ENCODE measurements around the gene IDI1. TPM values are rescaled to one million over a fixed set of nuclear protein-coding genes. Genes with fewer than 3 reads are reported as not detected.

IDI1 gene
- total and polyA plus RNA-seq, 2 of the 13 experiments (the other 11 are each of a cell fraction or from before 2014, with no cell fraction given): 44.4 to 145 TPM

DNA sequence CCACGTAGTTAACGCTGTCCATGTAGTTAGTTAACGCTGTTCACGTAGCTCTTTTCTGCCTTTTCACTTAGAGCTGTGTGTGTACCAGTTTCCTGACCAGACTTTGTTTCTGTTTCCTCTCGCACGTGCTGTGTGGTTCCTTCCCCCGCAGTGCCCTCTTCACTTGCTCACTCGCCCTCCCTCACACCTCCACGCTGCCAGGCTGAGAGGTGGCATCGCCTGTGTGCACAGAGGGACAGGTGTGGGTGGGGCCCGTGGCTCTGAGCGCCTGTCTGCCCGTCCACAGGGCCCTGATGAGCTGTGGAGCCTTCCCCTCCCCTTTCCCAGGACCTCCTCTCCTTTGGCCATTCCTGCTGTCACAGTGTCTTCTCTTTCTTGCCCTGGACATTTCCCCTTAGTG is 37.9 kb upstream of the IDI1 start:
- no peak overlapping the region for H3K4me3 ChIP-seq (replicated peaks in 1 of 3; ENCODE audit: insufficient read depth in 1 of 3, low read depth in 2 of 3, low read length in 3 of 3)
- TF ChIP-seq YY1 (IDR thresholded peaks at IDR 0.05; ENCODE audit: insufficient read depth, insufficient replicate concordance, low read depth, low read length): no peak
- H3K27me3 ChIP-seq (ENCODE audit: control insufficient read depth in 1 of 2, insufficient read depth in 2 of 2, low read length in 2 of 2): no peaks in the 10 kb centered on the region
- H3K4me2 ChIP-seq (ENCODE audit: low read depth, low read length): no peak overlapping the region
- H3K36me3 ChIP-seq (replicated peaks in 1 of 2; ENCODE audit: control insufficient read depth in 1 of 2, insufficient read depth in 2 of 2, low read length in 2 of 2): peaks cover 17 to 81% of the 10 kb centered on the region in 2 experiments
- H3K4me1 ChIP-seq (ENCODE audit: insufficient read depth, low read length): no peaks in the 10 kb centered on the region
- intact Hi-C loops (cut with micrococcal nuclease; ENCODE audit: unreplicated experiment): no loop called here
- H2AFZ ChIP-seq (ENCODE audit: low read length): no peak overlapping the region
- H3K79me2 ChIP-seq (ENCODE audit: insufficient read depth, low read length): no peaks in the 10 kb centered on the region
- ChIA-PET CTCF (ENCODE audit: low intra/inter-chr PET ratio, low total read pairs) (no interaction called here), POLR2A (no interaction called here)
- peaks cover 3% of the 10 kb centered on the region; the same call in 1 of the 2 replicates for H4K20me1 ChIP-seq (ENCODE audit: insufficient read depth, low read length)
- H3K27ac ChIP-seq (ENCODE audit: extremely low read length, insufficient read depth, low read length): no peak overlapping the region
- ATAC-seq (no peak), FAIRE-seq (no peak), DNase-seq (ENCODE audit: low spot score) (no peak)
- in situ Hi-C loops (cut with HindIII; ENCODE audit: extremely low pct_ligation_motif_present, low pct_unique_long_range_greater_than_20kb): no loop called here
- 94% methylated on average over 13 of the region's 13 CpGs for WGBS (ENCODE audit: low lambda C conversion rate)
- H3K9ac ChIP-seq (ENCODE audit: insufficient read depth, low read depth, low read length): no peak overlapping the region
- BruUV-seq (replicated peaks): no TSS peak
- no peaks in the 10 kb centered on the region for H3K9me3 ChIP-seq (ENCODE audit: low read length)

DNA sequence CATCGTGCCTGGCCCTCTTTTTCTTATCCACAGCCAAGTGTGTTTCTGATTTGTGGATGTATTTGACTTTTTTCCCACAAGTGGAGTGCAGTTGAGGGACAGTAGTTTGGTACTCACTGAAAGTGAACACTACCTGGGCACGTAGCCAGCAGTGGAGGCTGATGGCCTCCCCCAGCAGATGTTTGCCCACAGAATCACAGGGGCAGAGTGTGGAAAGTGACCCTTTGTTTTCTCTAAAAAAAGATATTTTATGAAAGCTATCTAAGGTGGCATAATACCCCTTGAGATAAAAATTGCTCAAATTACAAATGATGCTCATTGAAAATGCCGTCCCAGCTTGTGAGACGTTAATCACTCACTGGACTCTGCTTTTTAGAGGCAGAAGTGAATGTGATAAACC is 36.3 kb upstream of the IDI1 start:
- 99% methylated on average over 4 of the region's 4 CpGs for WGBS (ENCODE audit: low lambda C conversion rate)
- CTCF ChIA-PET (ENCODE audit: low intra/inter-chr PET ratio, low total read pairs): no interaction called here
- Histone ChIP-seq H3K9me3 (ENCODE audit: low read length) (no peaks in the 10 kb centered on the region), H3K27ac (ENCODE audit: extremely low read length, insufficient read depth, low read length) (no peak overlapping the region), H3K27me3 (ENCODE audit: control insufficient read depth in 1 of 2, insufficient read depth in 2 of 2, low read length in 2 of 2) (no peaks in the 10 kb centered on the region), H3K9ac (ENCODE audit: insufficient read depth, low read depth, low read length) (no peak overlapping the region), H3K4me1 (ENCODE audit: insufficient read depth, low read length) (no peaks in the 10 kb centered on the region), H4K20me1 (ENCODE audit: insufficient read depth, low read length) (no peaks in the 10 kb centered on the region), H3K4me2 (ENCODE audit: low read depth, low read length) (no peak overlapping the region), H3K79me2 (ENCODE audit: insufficient read depth, low read length) (no peaks in the 10 kb centered on the region), H3K4me3 (replicated peaks in 1 of 3; ENCODE audit: insufficient read depth in 1 of 3, low read depth in 2 of 3, low read length in 3 of 3) (no peak overlapping the region), H2AFZ (ENCODE audit: low read length) (no peak overlapping the region), H3K36me3 (replicated peaks in 1 of 2; ENCODE audit: control insufficient read depth in 1 of 2, insufficient read depth in 2 of 2, low read length in 2 of 2) (peaks cover 13 to 76% of the 10 kb centered on the region in 2 experiments)
- DNase-seq (ENCODE audit: low spot score) (no peak), FAIRE-seq (no peak), ATAC-seq (no peak)
- POLR2A ChIA-PET: no interaction called here
- BruUV-seq (replicated peaks): no TSS peak
- intact Hi-C loops (cut with micrococcal nuclease; ENCODE audit: unreplicated experiment): no loop called here
- in situ Hi-C loops (cut with HindIII; ENCODE audit: extremely low pct_ligation_motif_present, low pct_unique_long_range_greater_than_20kb): no loop called here
- TF ChIP-seq AGO2 (optimal IDR thresholded peaks at IDR 0.05; ENCODE audit: low read depth, low read length) (no peak), SIN3B (IDR thresholded peaks at IDR 0.05; ENCODE audit: low read length) (no peak), GLI4 (CRISPR knock-in tag; IDR thresholded peaks at IDR 0.05; ENCODE audit: borderline replicate concordance) (no peak), ADNP (CRISPR knock-in tag; IDR thresholded peaks at IDR 0.05) (no peak), TEAD2 (CRISPR knock-in tag; IDR thresholded peaks at IDR 0.05) (no peak), FOXA1 (IDR thresholded peaks at IDR 0.05) (no peak), FOXA1 (CRISPR knock-in tag; IDR thresholded peaks at IDR 0.05) (no peak), RARG (CRISPR knock-in tag; IDR thresholded peaks at IDR 0.05; ENCODE audit: low read depth) (no peak), PHF21A (CRISPR knock-in tag; IDR thresholded peaks at IDR 0.05) (no peak)
- TF ChIP-seq, protein P1, sequence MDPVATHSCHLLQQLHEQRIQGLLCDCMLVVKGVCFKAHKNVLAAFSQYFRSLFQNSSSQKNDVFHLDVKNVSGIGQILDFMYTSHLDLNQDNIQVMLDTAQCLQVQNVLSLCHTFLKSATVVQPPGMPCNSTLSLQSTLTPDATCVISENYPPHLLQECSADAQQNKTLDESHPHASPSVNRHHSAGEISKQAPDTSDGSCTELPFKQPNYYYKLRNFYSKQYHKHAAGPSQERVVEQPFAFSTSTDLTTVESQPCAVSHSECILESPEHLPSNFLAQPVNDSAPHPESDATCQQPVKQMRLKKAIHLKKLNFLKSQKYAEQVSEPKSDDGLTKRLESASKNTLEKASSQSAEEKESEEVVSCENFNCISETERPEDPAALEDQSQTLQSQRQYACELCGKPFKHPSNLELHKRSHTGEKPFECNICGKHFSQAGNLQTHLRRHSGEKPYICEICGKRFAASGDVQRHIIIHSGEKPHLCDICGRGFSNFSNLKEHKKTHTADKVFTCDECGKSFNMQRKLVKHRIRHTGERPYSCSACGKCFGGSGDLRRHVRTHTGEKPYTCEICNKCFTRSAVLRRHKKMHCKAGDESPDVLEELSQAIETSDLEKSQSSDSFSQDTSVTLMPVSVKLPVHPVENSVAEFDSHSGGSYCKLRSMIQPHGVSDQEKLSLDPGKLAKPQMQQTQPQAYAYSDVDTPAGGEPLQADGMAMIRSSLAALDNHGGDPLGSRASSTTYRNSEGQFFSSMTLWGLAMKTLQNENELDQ (CRISPR knock-in tag; IDR thresholded peaks at IDR 0.05; ENCODE audit: borderline replicate concordance): no peak
- TF ChIP-seq, protein P2, sequence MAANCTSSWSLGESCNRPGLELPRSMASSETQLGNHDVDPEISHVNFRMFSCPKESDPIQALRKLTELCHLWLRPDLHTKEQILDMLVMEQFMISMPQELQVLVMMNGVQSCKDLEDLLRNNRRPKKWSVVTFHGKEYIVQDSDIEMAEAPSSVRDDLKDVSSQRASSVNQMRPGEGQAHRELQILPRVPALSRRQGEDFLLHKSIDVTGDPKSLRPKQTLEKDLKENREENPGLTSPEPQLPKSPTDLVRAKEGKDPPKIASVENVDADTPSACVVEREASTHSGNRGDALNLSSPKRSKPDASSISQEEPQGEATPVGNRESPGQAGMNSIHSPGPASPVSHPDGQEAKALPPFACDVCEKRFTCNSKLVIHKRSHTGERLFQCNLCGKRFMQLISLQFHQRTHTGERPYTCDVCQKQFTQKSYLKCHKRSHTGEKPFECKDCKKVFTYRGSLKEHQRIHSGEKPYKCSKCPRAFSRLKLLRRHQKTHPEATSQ (CRISPR knock-in tag; IDR thresholded peaks at IDR 0.05; ENCODE audit: borderline replicate concordance): no peak
- TF ChIP-seq, protein P3, sequence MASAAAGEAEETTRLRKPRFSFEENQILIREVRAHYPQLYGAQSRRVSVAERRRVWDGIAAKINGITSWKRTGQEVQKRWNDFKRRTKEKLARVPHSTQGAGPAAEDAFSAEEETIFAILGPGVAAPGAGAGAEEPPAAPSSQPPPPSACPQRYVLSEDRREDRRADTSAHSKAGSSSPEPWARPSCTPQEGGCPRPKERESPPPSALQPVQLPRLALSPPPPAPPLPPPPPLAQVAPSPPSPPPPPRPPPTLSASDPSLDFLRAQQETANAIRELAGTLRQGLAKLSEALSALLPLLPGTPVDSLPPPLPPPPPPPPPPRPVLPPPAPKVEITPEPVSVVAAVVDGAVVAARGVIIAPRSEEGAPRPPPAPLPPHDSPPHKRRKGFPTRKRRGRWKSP (CRISPR knock-in tag; IDR thresholded peaks at IDR 0.05): no peak
- TF ChIP-seq, protein P4, sequence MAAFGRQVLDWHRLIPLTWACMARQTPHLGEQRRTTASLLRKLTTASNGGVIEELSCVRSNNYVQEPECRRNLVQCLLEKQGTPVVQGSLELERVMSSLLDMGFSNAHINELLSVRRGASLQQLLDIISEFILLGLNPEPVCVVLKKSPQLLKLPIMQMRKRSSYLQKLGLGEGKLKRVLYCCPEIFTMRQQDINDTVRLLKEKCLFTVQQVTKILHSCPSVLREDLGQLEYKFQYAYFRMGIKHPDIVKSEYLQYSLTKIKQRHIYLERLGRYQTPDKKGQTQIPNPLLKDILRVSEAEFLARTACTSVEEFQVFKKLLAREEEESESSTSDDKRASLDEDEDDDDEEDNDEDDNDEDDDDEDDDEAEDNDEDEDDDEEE (CRISPR knock-in tag; IDR thresholded peaks at IDR 0.05): no peak
